Measurements from ENCODE around the gene RPS6KA2.

RPS6KA2 gene

DNA sequence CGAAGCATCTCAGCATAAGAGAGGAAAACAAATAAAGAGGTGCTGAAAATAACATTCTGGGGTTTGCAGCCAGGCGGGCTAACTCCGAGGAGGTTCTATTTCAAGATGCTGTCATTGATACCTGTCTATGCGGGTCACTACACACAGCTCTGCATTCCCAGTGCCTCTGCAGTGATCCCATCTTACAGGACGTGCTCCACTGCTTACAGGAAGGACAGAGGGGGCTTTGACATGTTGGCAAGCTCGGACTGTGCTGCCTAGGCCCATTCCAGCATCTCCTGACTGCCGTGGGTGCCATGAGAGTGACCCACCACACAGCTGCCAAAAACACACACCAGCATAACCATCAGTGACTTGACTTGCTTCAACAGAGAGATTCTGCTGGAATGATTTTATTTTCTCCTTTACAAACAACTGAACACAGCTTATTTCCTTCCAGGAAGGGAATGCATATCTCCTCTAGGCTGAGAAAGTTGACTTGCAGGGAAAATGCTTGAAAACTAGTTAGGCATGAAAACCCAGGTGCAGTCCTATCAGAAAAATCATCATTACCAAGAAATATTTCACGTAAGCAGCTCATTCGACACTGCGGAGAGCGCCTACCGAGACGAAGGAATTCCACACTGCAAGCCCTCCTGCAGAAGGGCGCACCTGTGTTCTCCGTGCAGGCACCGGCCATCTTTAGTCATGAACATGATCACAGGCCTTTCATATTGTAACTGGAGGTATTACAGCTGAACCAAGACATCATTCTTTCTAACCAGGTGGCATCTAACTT, 103.1 kb downstream of the RPS6KA2 start:
- H3K4me3 ChIP-seq (ENCODE audit: extremely low read depth, insufficient read depth, low read length, poor library complexity, severe bottlenecking) = no peak overlapping the region
- WGBS, 2 experiments (ENCODE audit: insufficient coverage in 2 of 2) = 86 to 90% methylated on average over 13 to 15 of the region's 16 CpGs
- H3K27ac ChIP-seq (ENCODE audit: low read depth, low read length, severe bottlenecking) = no peak overlapping the region
- H3K4me1 ChIP-seq (ENCODE audit: control insufficient read depth, insufficient read depth, low read length, poor library complexity, severe bottlenecking) = peaks cover 8% of the 10 kb centered on the region
- peaks cover 8% of the 10 kb centered on the region for H3K36me3 ChIP-seq (ENCODE audit: control insufficient read depth, insufficient read depth, low read length)
- peaks cover 4% of the 10 kb centered on the region for H3K9me3 ChIP-seq (ENCODE audit: control insufficient read depth, low read length)

GRCh38 chr6:166520905-166521834, 105.9 kb downstream of the RPS6KA2 start:
- Histone ChIP-seq H3K36me3 (ENCODE audit: control insufficient read depth, insufficient read depth, low read length) (peaks cover 12% of the 10 kb centered on the region), H3K4me1 (ENCODE audit: control insufficient read depth, insufficient read depth, low read length, poor library complexity, severe bottlenecking) (peaks cover 5% of the 10 kb centered on the region), H3K4me3 (ENCODE audit: extremely low read depth, insufficient read depth, low read length, poor library complexity, severe bottlenecking) (no peak overlapping the region), H3K9me3 (ENCODE audit: control insufficient read depth, low read length) (peaks cover 7% of the 10 kb centered on the region), H3K27ac (ENCODE audit: low read depth, low read length, severe bottlenecking) (no peak overlapping the region)
- 76 to 85% methylated on average over 4 to 8 of the region's 10 CpGs for WGBS, 2 experiments (ENCODE audit: insufficient coverage in 2 of 2)

DNA sequence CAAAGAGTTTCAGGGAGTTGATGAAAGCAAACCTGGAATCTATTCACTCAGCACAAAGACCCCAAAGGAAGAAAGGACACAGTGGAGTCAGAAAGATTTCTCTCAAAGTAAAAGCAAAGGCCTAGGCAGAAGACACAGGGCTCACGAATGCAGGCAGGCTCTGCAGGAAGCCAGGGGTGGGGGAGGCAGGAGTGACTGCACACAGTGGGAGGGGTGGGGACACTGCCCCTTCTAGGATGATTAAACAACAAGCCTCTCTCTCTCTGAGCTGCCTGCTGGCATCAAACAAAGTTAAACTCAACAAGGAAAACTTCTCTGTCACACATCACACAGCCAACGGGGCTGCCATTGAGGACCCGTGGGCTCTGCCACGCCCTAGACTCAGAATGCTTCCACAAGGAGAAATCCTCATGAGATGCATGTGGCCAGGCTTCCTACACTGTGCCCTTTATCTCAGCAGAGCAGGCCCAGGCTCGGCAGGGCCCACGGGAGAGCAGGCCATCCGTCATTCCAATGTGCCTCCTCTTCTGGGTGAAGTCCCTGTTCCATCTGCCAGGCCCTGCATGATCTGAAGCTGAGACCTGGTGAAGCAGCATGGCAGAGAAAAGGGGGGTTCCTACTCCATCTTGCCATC, 110.7 kb downstream of the RPS6KA2 start:
- Histone ChIP-seq H3K9me3 (ENCODE audit: control insufficient read depth, low read length) (peaks cover 3% of the 10 kb centered on the region), H3K36me3 (ENCODE audit: control insufficient read depth, insufficient read depth, low read length) (peaks cover 9% of the 10 kb centered on the region), H3K27ac (ENCODE audit: low read depth, low read length, severe bottlenecking) (no peak overlapping the region), H3K4me3 (ENCODE audit: extremely low read depth, insufficient read depth, low read length, poor library complexity, severe bottlenecking) (no peak overlapping the region), H3K4me1 (ENCODE audit: control insufficient read depth, insufficient read depth, low read length, poor library complexity, severe bottlenecking) (peaks cover 9% of the 10 kb centered on the region)
- WGBS, 2 experiments (ENCODE audit: insufficient coverage in 2 of 2) = 65 to 75% methylated on average over 6 of the region's 7 CpGs

DNA sequence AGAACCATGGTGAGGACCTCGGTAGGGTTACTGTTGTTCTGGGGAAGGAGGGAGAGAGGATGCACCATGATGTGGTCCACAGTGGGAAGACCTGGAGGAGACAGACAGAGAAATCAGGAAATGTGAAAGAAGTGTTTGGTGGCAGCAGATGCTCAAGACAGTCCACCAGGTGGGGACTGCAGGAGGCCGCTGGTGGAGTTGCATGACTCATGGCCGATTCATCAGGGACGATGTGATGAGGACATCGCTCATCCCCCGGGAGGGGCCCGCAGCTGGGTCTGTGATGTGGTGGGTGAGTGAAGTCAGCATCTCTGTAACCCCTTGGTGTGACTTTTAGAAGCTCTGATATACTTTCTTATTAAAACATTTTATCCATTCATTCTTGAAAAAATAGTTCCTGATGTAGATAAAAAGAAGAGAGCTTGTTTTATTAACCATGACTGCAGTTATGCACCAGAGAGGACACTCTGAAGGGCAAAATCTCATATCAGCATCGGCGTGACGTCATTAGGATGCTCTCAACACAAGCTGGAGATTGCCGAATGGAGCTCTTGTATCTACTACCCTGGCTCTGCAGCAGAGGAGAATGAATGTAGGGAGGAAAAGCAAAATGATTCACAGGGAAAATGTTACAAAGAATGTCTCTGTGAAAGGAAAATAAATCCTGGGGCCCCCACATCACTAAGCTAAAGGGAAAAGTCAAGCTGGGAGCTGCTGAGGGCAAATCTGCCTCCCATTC, 111.8 kb downstream of the RPS6KA2 start:
- peaks cover 3% of the 10 kb centered on the region for H3K9me3 ChIP-seq (ENCODE audit: control insufficient read depth, low read length)
- H3K36me3 ChIP-seq (ENCODE audit: control insufficient read depth, insufficient read depth, low read length) = peaks cover 7% of the 10 kb centered on the region
- H3K4me1 ChIP-seq (ENCODE audit: control insufficient read depth, insufficient read depth, low read length, poor library complexity, severe bottlenecking) = peaks cover 9% of the 10 kb centered on the region
- H3K4me3 ChIP-seq (ENCODE audit: extremely low read depth, insufficient read depth, low read length, poor library complexity, severe bottlenecking) = no peak overlapping the region
- WGBS, 2 experiments (ENCODE audit: insufficient coverage in 2 of 2) = 68 to 79% methylated on average over 2 to 5 of the region's 11 CpGs
- no peak overlapping the region for H3K27ac ChIP-seq (ENCODE audit: low read depth, low read length, severe bottlenecking)

- no peak overlapping the region for H3K4me3 ChIP-seq (ENCODE audit: extremely low read depth, insufficient read depth, low read length, poor library complexity, severe bottlenecking)
- H3K36me3 ChIP-seq (ENCODE audit: control insufficient read depth, insufficient read depth, low read length) = peaks cover 4% of the 10 kb centered on the region
- 92 to 97% methylated on average over 2 to 3 of the region's 3 CpGs for WGBS, 2 experiments (ENCODE audit: insufficient coverage in 2 of 2)
- peaks cover 3% of the 10 kb centered on the region for H3K9me3 ChIP-seq (ENCODE audit: control insufficient read depth, low read length)
- H3K27ac ChIP-seq (ENCODE audit: low read depth, low read length, severe bottlenecking) = no peak overlapping the region
- peaks cover 9% of the 10 kb centered on the region for H3K4me1 ChIP-seq (ENCODE audit: control insufficient read depth, insufficient read depth, low read length, poor library complexity, severe bottlenecking)
These were observed 112.9 kb downstream of the RPS6KA2 start for GRCh38 chr6:166514196-166514595.

DNA sequence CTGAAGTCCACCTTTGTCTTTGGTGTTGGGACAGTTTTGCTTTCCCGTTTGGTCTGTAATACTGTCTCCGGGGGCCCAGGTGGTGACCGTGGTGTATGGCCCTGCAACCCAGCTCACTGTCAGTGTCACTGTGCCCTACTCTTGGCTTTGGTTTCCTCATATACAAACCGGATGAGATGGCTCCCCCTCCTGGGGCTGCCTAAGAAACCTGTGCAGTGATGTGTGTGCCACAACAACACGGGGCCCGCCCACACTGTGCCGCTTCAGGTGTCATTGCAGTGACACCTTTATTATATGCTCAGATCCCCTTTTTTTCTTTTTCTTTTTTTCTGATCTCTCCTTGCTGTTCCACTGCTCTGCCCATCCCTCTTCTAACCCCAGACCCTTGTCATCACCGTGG, 114.5 kb downstream of the RPS6KA2 start:
- Histone ChIP-seq H3K36me3 (ENCODE audit: control insufficient read depth, insufficient read depth, low read length) (peaks cover 2% of the 10 kb centered on the region), H3K4me3 (ENCODE audit: extremely low read depth, insufficient read depth, low read length, poor library complexity, severe bottlenecking) (no peak overlapping the region)
- WGBS, 2 experiments (ENCODE audit: insufficient coverage in 2 of 2) = 93% methylated on average over 8 of the region's 8 CpGs

DNA sequence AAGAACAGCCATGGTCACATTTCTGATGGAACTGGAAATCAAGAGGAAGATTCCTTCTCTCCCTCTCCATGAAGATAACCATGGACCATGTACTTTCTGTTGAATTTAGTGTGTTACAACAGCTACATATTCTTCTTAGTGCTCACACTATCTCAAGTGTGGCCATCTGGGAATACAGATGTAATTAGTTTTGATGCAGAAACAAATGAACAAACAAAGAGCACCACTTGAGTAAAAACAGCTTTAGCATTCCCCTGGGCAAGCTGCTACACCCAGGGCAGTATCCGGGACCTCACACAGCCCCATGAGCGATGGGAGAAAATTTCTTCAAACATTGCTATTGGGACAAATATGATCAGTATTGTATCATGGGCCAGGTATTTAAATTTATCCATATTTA, 115.7 kb downstream of the RPS6KA2 start:
- H3K27ac ChIP-seq (ENCODE audit: low read depth, low read length, severe bottlenecking) = no peak overlapping the region
- 100% methylated on average over 2 of the region's 2 CpGs; no CpG with 5 or more reads in 1 of the 2 experiments for WGBS, 2 experiments (ENCODE audit: insufficient coverage in 2 of 2)
- no peak overlapping the region for H3K4me3 ChIP-seq (ENCODE audit: extremely low read depth, insufficient read depth, low read length, poor library complexity, severe bottlenecking)
- H3K4me1 ChIP-seq (ENCODE audit: control insufficient read depth, insufficient read depth, low read length, poor library complexity, severe bottlenecking) = peaks cover 5% of the 10 kb centered on the region
- no peaks in the 10 kb centered on the region for H3K9me3 ChIP-seq (ENCODE audit: control insufficient read depth, low read length)
- peaks cover 2% of the 10 kb centered on the region for H3K36me3 ChIP-seq (ENCODE audit: control insufficient read depth, insufficient read depth, low read length)

More for the DNA sequence above, 114.5 kb downstream of the RPS6KA2 start:
- Histone ChIP-seq H3K4me1 (ENCODE audit: control insufficient read depth, insufficient read depth, low read length, poor library complexity, severe bottlenecking) (peaks cover 9% of the 10 kb centered on the region), H3K27ac (ENCODE audit: low read depth, low read length, severe bottlenecking) (no peak overlapping the region), H3K9me3 (ENCODE audit: control insufficient read depth, low read length) (no peaks in the 10 kb centered on the region)

GRCh38 chr6:166509193-166509592, 117.9 kb downstream of the RPS6KA2 start:
- Histone ChIP-seq H3K4me1 (ENCODE audit: control insufficient read depth, insufficient read depth, low read length, poor library complexity, severe bottlenecking) (no peaks in the 10 kb centered on the region), H3K4me3 (ENCODE audit: extremely low read depth, insufficient read depth, low read length, poor library complexity, severe bottlenecking) (no peak overlapping the region), H3K9me3 (ENCODE audit: control insufficient read depth, low read length) (no peaks in the 10 kb centered on the region), H3K27ac (ENCODE audit: low read depth, low read length, severe bottlenecking) (no peak overlapping the region), H3K36me3 (ENCODE audit: control insufficient read depth, insufficient read depth, low read length) (peaks cover 5% of the 10 kb centered on the region)
- WGBS, 2 experiments (ENCODE audit: insufficient coverage in 2 of 2) = 90% methylated on average over 5 to 6 of the region's 8 CpGs

- no peaks in the 10 kb centered on the region for H3K4me1 ChIP-seq (ENCODE audit: control insufficient read depth, insufficient read depth, low read length, poor library complexity, severe bottlenecking)
- H3K9me3 ChIP-seq (ENCODE audit: control insufficient read depth, low read length) = no peaks in the 10 kb centered on the region
- WGBS, 2 experiments (ENCODE audit: insufficient coverage in 2 of 2) = 80 to 84% methylated on average over 9 to 10 of the region's 11 CpGs
- no peak overlapping the region for H3K27ac ChIP-seq (ENCODE audit: low read depth, low read length, severe bottlenecking)
- no peak overlapping the region for H3K4me3 ChIP-seq (ENCODE audit: extremely low read depth, insufficient read depth, low read length, poor library complexity, severe bottlenecking)
- H3K36me3 ChIP-seq (ENCODE audit: control insufficient read depth, insufficient read depth, low read length) = peaks cover 9% of the 10 kb centered on the region
These were observed 118.3 kb downstream of the RPS6KA2 start for GRCh38 chr6:166508726-166509125.
